HEK293T (cell line): ENCODE measurements around the gene CFAP43.

Experiments used
- BHLHE40 ChIP-seq: fragments of 450-650 bp; IDR thresholded peaks from 2 replicates; pipeline ENCODE4 v1.6.1; 2016; ENCODE audit warnings: mild to moderate bottlenecking, moderate library complexity, borderline replicate concordance
- CTBP1 ChIP-seq: fragments of 450-650 bp; IDR thresholded peaks from 2 replicates; pipeline ENCODE4 v1.6.1; 2016; ENCODE audit warnings: borderline replicate concordance
- FOXK2 ChIP-seq: fragments of 450-650 bp; IDR thresholded peaks from 2 replicates; pipeline ENCODE4 v1.6.1; 2016; ENCODE audit warnings: mild to moderate bottlenecking
- FOXM1 ChIP-seq: fragments of 450-650 bp; IDR thresholded peaks from 2 replicates; pipeline ENCODE4 v1.6.1; 2017; ENCODE audit warnings: mild to moderate bottlenecking, borderline replicate concordance
- HDGF ChIP-seq: fragments of 450-650 bp; IDR thresholded peaks from 2 replicates; pipeline ENCODE4 v1.6.1; 2017; ENCODE audit warnings: antibody characterized with exemption, borderline replicate concordance
- L3MBTL2 ChIP-seq: fragments of 450-650 bp; conservative IDR thresholded peaks from 2 replicates; pipeline ENCODE4 v1.6.1; 2016; ENCODE audit warnings: mild to moderate bottlenecking
- LEF1 ChIP-seq: fragments of 450-650 bp; IDR thresholded peaks from 2 replicates; pipeline ENCODE4 v1.6.1; 2017; ENCODE audit warnings: mild to moderate bottlenecking, borderline replicate concordance
- NFRKB ChIP-seq: fragments of 450-650 bp; IDR thresholded peaks from 2 replicates; pipeline ENCODE4 v1.6.1; 2016; ENCODE audit warnings: mild to moderate bottlenecking, moderate library complexity
- SP1 ChIP-seq: fragments of 450-650 bp; IDR thresholded peaks from 2 replicates; pipeline ENCODE4 v1.6.1; 2017
- SUZ12 ChIP-seq: fragments of 450-650 bp; IDR thresholded peaks from 2 replicates; pipeline ENCODE4 v1.6.1; 2016; ENCODE audit warnings: mild to moderate bottlenecking
- TARDBP ChIP-seq: fragments of 450-650 bp; IDR thresholded peaks from 2 replicates; pipeline ENCODE4 v1.6.1; 2016
- ZNF384 ChIP-seq: fragments of 450-650 bp; IDR thresholded peaks from 2 replicates; pipeline ENCODE4 v1.6.1; 2016

DNA sequence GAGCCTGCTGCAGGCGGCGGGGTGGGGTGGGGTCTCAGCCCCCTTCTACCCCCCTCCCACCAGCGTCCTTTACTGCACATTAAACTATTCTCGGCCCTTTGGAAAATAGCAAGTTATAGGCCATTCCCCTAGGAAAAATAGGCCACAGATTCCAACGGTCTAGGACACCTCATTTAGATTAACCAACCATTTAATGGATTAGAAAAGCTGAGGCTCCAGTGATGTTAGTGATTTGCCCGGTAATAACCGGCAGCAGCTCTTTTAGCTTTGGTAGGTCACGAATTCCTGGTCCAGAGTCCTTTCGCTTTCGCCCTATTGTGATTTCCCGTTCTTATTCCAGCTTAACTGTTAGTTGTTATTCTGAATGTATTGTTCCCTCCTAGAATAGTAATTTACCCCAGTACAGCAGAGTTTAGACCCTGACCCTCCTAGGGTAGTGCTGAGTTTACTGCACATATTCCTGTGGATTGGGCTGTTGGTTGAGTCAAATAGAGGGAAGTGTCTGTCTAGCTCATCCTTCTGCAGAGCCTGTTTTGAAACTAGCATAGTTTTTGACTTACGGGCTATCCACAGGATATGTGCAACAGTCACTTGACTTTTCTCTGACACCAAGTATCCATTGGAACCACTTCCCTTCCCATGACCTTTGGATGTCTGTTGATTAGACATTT, 23.3 kb upstream of the CFAP43 start:
- TF ChIP-seq SUZ12, result no peak
- TF ChIP-seq TARDBP, result no peak
- TF ChIP-seq CTBP1, result no peak
- no peak for TF ChIP-seq ZNF384
- no peak for TF ChIP-seq BHLHE40
- no peak for TF ChIP-seq SP1
- no peak for TF ChIP-seq FOXK2
- TF ChIP-seq NFRKB, result no peak
- TF ChIP-seq LEF1, result no peak
- TF ChIP-seq FOXM1, result no peak
- no peak for TF ChIP-seq HDGF
- TF ChIP-seq L3MBTL2, result no peak
